ENCODE measurements around the gene FCSK. TPM values are rescaled to one million over a fixed set of nuclear protein-coding genes. Genes with fewer than 3 reads are reported as not detected.

FCSK gene
- total RNA-seq, 1 donor from 2014 or later, result 19.5 TPM

- no peak for DNase-seq (ENCODE audit: extremely low spot score, unreplicated experiment)
Observed at GRCh38 chr16:70421014-70421413, 33.4 kb upstream of the FCSK start.

GRCh38 chr16:70421473-70422311 lies 32.7 kb upstream of the FCSK start:
- peak overlapping the region; percentile 57 for H3K27ac Mint-ChIP-seq
- TF ChIP-seq CTCF (conservative IDR thresholded peaks at IDR 0.05), result no peak
- peaks cover 21% of the 10 kb centered on the region for H3K4me1 Mint-ChIP-seq (ENCODE audit: unreplicated experiment)
- no peak overlapping the region for H3K4me3 Mint-ChIP-seq
- H3K27me3 Mint-ChIP-seq, result no peaks in the 10 kb centered on the region
- peaks cover 4% of the 10 kb centered on the region for H3K36me3 Mint-ChIP-seq
- no peaks in the 10 kb centered on the region for H3K9me3 Mint-ChIP-seq
- DNase-seq (ENCODE audit: extremely low spot score, unreplicated experiment), result no peak

More at GRCh38 chr16:70421014-70421413, 33.4 kb upstream of the FCSK start:
- TF ChIP-seq CTCF (conservative IDR thresholded peaks at IDR 0.05), result no peak
- Mint-ChIP-seq H3K36me3 (peaks cover 4% of the 10 kb centered on the region), H3K9me3 (no peaks in the 10 kb centered on the region), H3K4me3 (no peak overlapping the region), H3K27ac (no peak overlapping the region), H3K4me1 (ENCODE audit: unreplicated experiment) (peaks cover 21% of the 10 kb centered on the region), H3K27me3 (no peaks in the 10 kb centered on the region)

GRCh38 chr16:70422543-70422942 lies 31.9 kb upstream of the FCSK start:
- no peaks in the 10 kb centered on the region for H3K27me3 Mint-ChIP-seq
- peaks cover 4% of the 10 kb centered on the region for H3K36me3 Mint-ChIP-seq
- no peak for DNase-seq (ENCODE audit: extremely low spot score, unreplicated experiment)
- no peak overlapping the region for H3K4me3 Mint-ChIP-seq
- TF ChIP-seq CTCF (conservative IDR thresholded peaks at IDR 0.05), result no peak
- peaks cover 23% of the 10 kb centered on the region for H3K4me1 Mint-ChIP-seq (ENCODE audit: unreplicated experiment)
- no peaks in the 10 kb centered on the region for H3K9me3 Mint-ChIP-seq
- H3K27ac Mint-ChIP-seq, result peak overlapping the region; percentile 57

GRCh38 chr16:70427786-70428177 lies 26.6 kb upstream of the FCSK start:
- H3K4me1 Mint-ChIP-seq (ENCODE audit: unreplicated experiment), result peaks cover 39% of the 10 kb centered on the region
- peak overlapping the region; percentile 92 for H3K27ac Mint-ChIP-seq
- no peak for TF ChIP-seq CTCF (conservative IDR thresholded peaks at IDR 0.05)
- no peak for DNase-seq (ENCODE audit: extremely low spot score, unreplicated experiment)
- H3K9me3 Mint-ChIP-seq, result no peaks in the 10 kb centered on the region
- peak overlapping the region; percentile 40 for H3K4me3 Mint-ChIP-seq
- no peaks in the 10 kb centered on the region for H3K27me3 Mint-ChIP-seq
- H3K36me3 Mint-ChIP-seq, result peaks cover 2% of the 10 kb centered on the region

- DNase-seq (ENCODE audit: extremely low spot score, unreplicated experiment), result no peak
- no peaks in the 10 kb centered on the region for H3K9me3 Mint-ChIP-seq
- no peaks in the 10 kb centered on the region for H3K36me3 Mint-ChIP-seq
- TF ChIP-seq CTCF (conservative IDR thresholded peaks at IDR 0.05), result no peak
- peak overlapping the region; percentile 80 for H3K4me3 Mint-ChIP-seq
- no peaks in the 10 kb centered on the region for H3K27me3 Mint-ChIP-seq
- peaks cover 41% of the 10 kb centered on the region for H3K4me1 Mint-ChIP-seq (ENCODE audit: unreplicated experiment)
- peak overlapping the region; percentile 92 for H3K27ac Mint-ChIP-seq
Observed at GRCh38 chr16:70428178-70428998, 26.0 kb upstream of the FCSK start.
